Measurements from ENCODE around the gene PCDHGA8.

GRCh38 chr5:141441571-141442170 is 49.2 kb downstream of the PCDHGA8 start:
- no peak for TF ChIP-seq CTCF (IDR thresholded peaks at IDR 0.05)
- no peak for TF ChIP-seq POLR2AphosphoS5 (IDR thresholded peaks at IDR 0.05)
- TF ChIP-seq POLR2A (IDR thresholded peaks at IDR 0.05) = no peak

Measured in suprapubic skin (tissue), 4 donors.